Tibial artery (tissue), 4 donors: ENCODE results near the gene PCSK1N.

Source experiments
- DNase-seq, 2 donors: peaks; one replicate each; pipeline ENCODE4 v3.0.0-alpha.2; 2019
- H3K27ac ChIP-seq, 2 donors: fragments of 200-600 bp; sonication (generic) in 1 of 2; 1 replicate in 1 of 2; 2 replicates in 1 of 2; pipeline ENCODE4 v1.5.1; 2018 to 2019; ENCODE audit warnings: mild to moderate bottlenecking in 1 of 2
- H3K27me3 ChIP-seq, 2 donors: fragments of 200-600 bp; sonication (generic) in 1 of 2; one replicate each; pipeline versions ENCODE4 v1.5.1 to v1.6.0; 2016 to 2019
- H3K36me3 ChIP-seq, 3 donors: fragments of 200-600 bp; sonication (generic) in 2 of 3; one replicate each; pipeline ENCODE4 v1.5.1; 2016 to 2019; ENCODE audit warnings: mild to moderate bottlenecking in 2 of 3
- H3K4me1 ChIP-seq, 4 donors: fragments of 200-600 bp; sonication (generic) in 2 of 4; 1 replicate in 3 of 4; 2 replicates in 1 of 4; pipeline ENCODE4 v1.5.1; 2016 to 2019
- H3K4me3 ChIP-seq, 2 donors: fragments of 200-600 bp; sonication (generic) in 1 of 2; 1 replicate in 1 of 2; 2 replicates in 1 of 2; pipeline ENCODE4 v1.5.1; 2018 to 2019; ENCODE audit warnings: mild to moderate bottlenecking in 2 of 2
- H3K9me3 ChIP-seq, 3 donors: fragments of 200-600 bp; sonication (generic) in 1 of 3; one replicate each; pipeline ENCODE4 v1.5.1; 2016 to 2019
- CTCF ChIP-seq, 2 experiments: fragments of 200-600 bp in 1 of 2; fragments of 450-650 bp in 1 of 2; IDR thresholded peaks; one replicate each; pipeline ENCODE4 v1.5.1; 2017 to 2019; ENCODE audit warnings: antibody characterized with exemption in 2 of 2, mild to moderate bottlenecking in 1 of 2, moderate library complexity in 1 of 2
- intact Hi-C: fragments of 100-400 bp; cut with DNase I; formaldehyde crosslinking; loops from one replicate; pipeline ENCODE4 v1.15.0; 2023; ENCODE audit warnings: low total_unique reads

Gene PCSK1N

GRCh38 chrX:48791063-48791820 lies 44.2 kb downstream of the PCSK1N start:
- TF ChIP-seq CTCF (IDR thresholded peaks at IDR 0.05), result no peak
- Histone ChIP-seq H3K4me1 (no peaks in the 10 kb centered on the region), H3K27ac (no peak overlapping the region), H3K27me3 (peaks cover 0 to 2% of the 10 kb centered on the region in 2 donors), H3K9me3 (no peaks in the 10 kb centered on the region), H3K36me3 (no peaks in the 10 kb centered on the region), H3K4me3 (no peak overlapping the region)
- no peak for DNase-seq
- intact Hi-C loops, result no loop called here

- H3K4me3 ChIP-seq, result no peak overlapping the region
- no peak overlapping the region for H3K27ac ChIP-seq
- no peaks in the 10 kb centered on the region for H3K9me3 ChIP-seq
- no peak for TF ChIP-seq CTCF (IDR thresholded peaks at IDR 0.05)
- no peaks in the 10 kb centered on the region for H3K4me1 ChIP-seq
- intact Hi-C loops, result no loop called here
- no peak for DNase-seq
- H3K27me3 ChIP-seq, result peaks cover 0 to 2% of the 10 kb centered on the region in 2 donors
- no peaks in the 10 kb centered on the region for H3K36me3 ChIP-seq
These were observed 44.9 kb downstream of the PCSK1N start for GRCh38 chrX:48790477-48790876.

- intact Hi-C loops, result no loop called here
- no peaks in the 10 kb centered on the region for H3K36me3 ChIP-seq
- TF ChIP-seq CTCF (IDR thresholded peaks at IDR 0.05), result no peak
- H3K4me3 ChIP-seq, result no peak overlapping the region
- H3K27me3 ChIP-seq, result peaks cover 0 to 2% of the 10 kb centered on the region in 2 donors
- H3K27ac ChIP-seq, result no peak overlapping the region
- no peaks in the 10 kb centered on the region for H3K4me1 ChIP-seq
- H3K9me3 ChIP-seq, result no peaks in the 10 kb centered on the region
- no peak for DNase-seq
These were observed 45.8 kb downstream of the PCSK1N start for GRCh38 chrX:48789366-48790220.

- Histone ChIP-seq H3K27me3 (peaks cover 0 to 2% of the 10 kb centered on the region in 2 donors), H3K4me3 (no peak overlapping the region), H3K27ac (no peak overlapping the region), H3K4me1 (no peaks in the 10 kb centered on the region), H3K9me3 (no peaks in the 10 kb centered on the region), H3K36me3 (no peaks in the 10 kb centered on the region)
- DNase-seq, result no peak
- no peak for TF ChIP-seq CTCF (IDR thresholded peaks at IDR 0.05)
- intact Hi-C loops, result no loop called here
These were observed 47.6 kb downstream of the PCSK1N start for GRCh38 chrX:48787505-48788443.

GRCh38 chrX:48786825-48787504 lies 48.4 kb downstream of the PCSK1N start:
- no peak overlapping the region for H3K27ac ChIP-seq
- DNase-seq, result no peak

More at GRCh38 chrX:48786825-48787504, 48.4 kb downstream of the PCSK1N start:
- Histone ChIP-seq H3K27me3 (peaks cover 0 to 2% of the 10 kb centered on the region in 2 donors), H3K4me3 (no peak overlapping the region), H3K9me3 (no peaks in the 10 kb centered on the region), H3K36me3 (no peaks in the 10 kb centered on the region), H3K4me1 (no peaks in the 10 kb centered on the region)
- TF ChIP-seq CTCF (IDR thresholded peaks at IDR 0.05), result no peak
- intact Hi-C loops, result no loop called here
